CD4-positive, alpha-beta T cell treated with Interleukin-1 beta for 1 hour (primary cell): Measurements from ENCODE around the gene PHC3.
A peak's percentile ranks its signal among the peaks of the same experiment; 100 is the strongest.
"Not testable (repeated sequence)": the region's sequence is repeated elsewhere in the genome, so short reads cannot be mapped to it uniquely, and the experiment has no call there.

Experiments used
- DNase-seq, 2 donors: peaks; one replicate each; pipeline ENCODE4 v3.0.0-alpha.2; 2020 to 2022

Gene PHC3

GRCh38 chr3:170180908-170181885 lies at the start of gene PHC3:
PHC3 (minus strand) TSS chr3:170181733; CDS start chr3:170181715, 18 bp downstream.
- peak; percentile 94 for DNase-seq

- DNase-seq, result no peak
Observed at GRCh38 chr3:170228093-170228766, 46.7 kb upstream of the PHC3 start.

GRCh38 chr3:170226426-170226960 lies 45.0 kb upstream of the PHC3 start:
- no peak for DNase-seq

GRCh38 chr3:170225166-170225565 lies 43.6 kb upstream of the PHC3 start:
- no peak for DNase-seq

GRCh38 chr3:170222647-170223541 lies 41.4 kb upstream of the PHC3 start:
- peak; percentile 32 to 40 for DNase-seq

GRCh38 chr3:170221924-170222646 lies 40.6 kb upstream of the PHC3 start, which contains the start of gene PRKCI:
PRKCI (plus strand) TSS chr3:170222424; CDS start chr3:170222670, 246 bp downstream.
- peak; percentile 89 to 91 for DNase-seq

- DNase-seq, result no peak
Observed at GRCh38 chr3:170220871-170221270, 39.3 kb upstream of the PHC3 start.

- DNase-seq, result no peak
Observed at GRCh38 chr3:170219850-170220249, 38.3 kb upstream of the PHC3 start.

GRCh38 chr3:170211668-170212067 lies 30.1 kb upstream of the PHC3 start:
- DNase-seq, result no peak

GRCh38 chr3:170207717-170208116 lies 26.2 kb upstream of the PHC3 start:
- DNase-seq, result no peak

GRCh38 chr3:170206164-170206762 lies 24.7 kb upstream of the PHC3 start:
- not testable (repeated sequence) for DNase-seq

- no peak for DNase-seq
Observed at GRCh38 chr3:170205302-170205701, 23.8 kb upstream of the PHC3 start.

GRCh38 chr3:170204509-170204908 lies 23.0 kb upstream of the PHC3 start:
- no peak for DNase-seq

- no peak for DNase-seq
Observed at GRCh38 chr3:170204023-170204472, 22.5 kb upstream of the PHC3 start.

- no peak for DNase-seq
Observed at GRCh38 chr3:170203457-170203856, 21.9 kb upstream of the PHC3 start.

GRCh38 chr3:170201527-170201926 lies 20.0 kb upstream of the PHC3 start:
- DNase-seq, result no peak

GRCh38 chr3:170200987-170201386 lies 19.5 kb upstream of the PHC3 start:
- DNase-seq, result no peak

- no peak for DNase-seq
Observed at GRCh38 chr3:170196833-170197232, 15.3 kb upstream of the PHC3 start.

GRCh38 chr3:170195759-170196158 lies 14.2 kb upstream of the PHC3 start:
- DNase-seq, result not testable (repeated sequence)

- no peak for DNase-seq
Observed at GRCh38 chr3:170189398-170190256, 8.1 kb upstream of the PHC3 start.
